HUES6 (cell line): Measurements from ENCODE around the gene CHST1.

ENCODE experiments used
- H3K27ac ChIP-seq: 2 replicates; pipeline ENCODE4 v1.7.0; 2013; ENCODE audit warnings: low read depth, mild to moderate bottlenecking, low read length, inconsistent platforms
- H3K27me3 ChIP-seq: 2 replicates; pipeline ENCODE4 v1.6.1; 2013; ENCODE audit warnings: low read length; ENCODE audit not compliant: control insufficient read depth, insufficient read depth
- H3K36me3 ChIP-seq: 2 replicates; pipeline ENCODE4 v1.6.1; 2013; ENCODE audit warnings: low read length; ENCODE audit not compliant: control insufficient read depth, insufficient read depth
- H3K4me1 ChIP-seq: 2 replicates; pipeline ENCODE4 v1.6.1; 2013; ENCODE audit warnings: low read length; ENCODE audit not compliant: control insufficient read depth, insufficient read depth
- H3K4me3 ChIP-seq: 2 replicates; pipeline ENCODE4 v1.5.1; 2013; ENCODE audit warnings: low read depth, low read length
- H3K9ac ChIP-seq: one replicate; pipeline ENCODE4 v1.6.1; 2013; ENCODE audit warnings: mild to moderate bottlenecking, low read length
- H3K9me3 ChIP-seq: 2 replicates; pipeline ENCODE4 v1.6.1; 2013; ENCODE audit warnings: low read depth, low read length; ENCODE audit not compliant: control insufficient read depth, insufficient read depth

CHST1 gene

GRCh38 chr11:45664376-45665205, 831 bp downstream of the CHST1 start:
- H3K4me3 ChIP-seq: peak overlapping the region; percentile 73
- no peaks in the 10 kb centered on the region for H3K9me3 ChIP-seq
- H3K27me3 ChIP-seq: peaks cover 79% of the 10 kb centered on the region
- H3K36me3 ChIP-seq: no peaks in the 10 kb centered on the region
- peaks cover 41% of the 10 kb centered on the region for H3K4me1 ChIP-seq
- no peak overlapping the region for H3K9ac ChIP-seq
- H3K27ac ChIP-seq: no peak overlapping the region

- H3K27ac ChIP-seq: no peak overlapping the region
- peaks cover 71% of the 10 kb centered on the region for H3K27me3 ChIP-seq
- no peaks in the 10 kb centered on the region for H3K36me3 ChIP-seq
- no peaks in the 10 kb centered on the region for H3K9me3 ChIP-seq
- H3K4me1 ChIP-seq: peaks cover 47% of the 10 kb centered on the region
- peak overlapping the region; percentile 73 for H3K4me3 ChIP-seq
- H3K9ac ChIP-seq: peak overlapping the region; percentile 31
Measured at GRCh38 chr11:45663486-45664375, 1.7 kb downstream of the CHST1 start.

GRCh38 chr11:45662665-45663485, 2.5 kb downstream of the CHST1 start:
- peaks cover 54% of the 10 kb centered on the region for H3K4me1 ChIP-seq
- no peak overlapping the region; the same call in 1 of the 2 replicates for H3K4me3 ChIP-seq
- H3K27ac ChIP-seq: no peak overlapping the region
- peaks cover 64% of the 10 kb centered on the region for H3K27me3 ChIP-seq
- H3K9me3 ChIP-seq: no peaks in the 10 kb centered on the region
- peak overlapping the region; percentile 31 for H3K9ac ChIP-seq
- H3K36me3 ChIP-seq: no peaks in the 10 kb centered on the region

GRCh38 chr11:45662096-45662664, 3.2 kb downstream of the CHST1 start:
- Histone ChIP-seq H3K9ac (peak overlapping the region; percentile 8), H3K4me3 (no peak overlapping the region; the same call in 1 of the 2 replicates), H3K4me1 (peaks cover 54% of the 10 kb centered on the region), H3K27me3 (peaks cover 57% of the 10 kb centered on the region), H3K27ac (no peak overlapping the region), H3K9me3 (no peaks in the 10 kb centered on the region), H3K36me3 (no peaks in the 10 kb centered on the region)

- H3K9me3 ChIP-seq: no peaks in the 10 kb centered on the region
- H3K27ac ChIP-seq: no peak overlapping the region
- peaks cover 54% of the 10 kb centered on the region for H3K4me1 ChIP-seq
- H3K9ac ChIP-seq: no peak overlapping the region
- no peaks in the 10 kb centered on the region for H3K36me3 ChIP-seq
- no peak overlapping the region for H3K4me3 ChIP-seq
- H3K27me3 ChIP-seq: peaks cover 51% of the 10 kb centered on the region
Measured at GRCh38 chr11:45661439-45662055, 3.9 kb downstream of the CHST1 start.

- Histone ChIP-seq H3K4me1 (peaks cover 54% of the 10 kb centered on the region), H3K9ac (no peak overlapping the region), H3K27me3 (peaks cover 44% of the 10 kb centered on the region), H3K9me3 (no peaks in the 10 kb centered on the region), H3K27ac (no peak overlapping the region), H3K36me3 (no peaks in the 10 kb centered on the region), H3K4me3 (no peak overlapping the region)
Measured at GRCh38 chr11:45660729-45661438, 4.5 kb downstream of the CHST1 start.

- Histone ChIP-seq H3K36me3 (no peaks in the 10 kb centered on the region), H3K9me3 (no peaks in the 10 kb centered on the region), H3K27ac (no peak overlapping the region), H3K9ac (no peak overlapping the region), H3K4me3 (no peak overlapping the region), H3K4me1 (peaks cover 61% of the 10 kb centered on the region), H3K27me3 (peaks cover 35% of the 10 kb centered on the region)
Measured at GRCh38 chr11:45659818-45660160, 5.6 kb downstream of the CHST1 start.

GRCh38 chr11:45659031-45659817, 6.2 kb downstream of the CHST1 start:
- no peak overlapping the region for H3K4me3 ChIP-seq
- H3K9me3 ChIP-seq: no peaks in the 10 kb centered on the region
- H3K4me1 ChIP-seq: peaks cover 65% of the 10 kb centered on the region
- no peaks in the 10 kb centered on the region for H3K36me3 ChIP-seq
- H3K27ac ChIP-seq: no peak overlapping the region
- no peak overlapping the region for H3K9ac ChIP-seq
- H3K27me3 ChIP-seq: peaks cover 29% of the 10 kb centered on the region

GRCh38 chr11:45658292-45658991, 7.0 kb downstream of the CHST1 start:
- Histone ChIP-seq H3K9me3 (no peaks in the 10 kb centered on the region), H3K4me3 (no peak overlapping the region), H3K27ac (no peak overlapping the region), H3K4me1 (peaks cover 58% of the 10 kb centered on the region), H3K27me3 (peaks cover 21% of the 10 kb centered on the region), H3K36me3 (no peaks in the 10 kb centered on the region), H3K9ac (no peak overlapping the region)
